HG02678 (cell line): Measurements from ENCODE around the gene OR4D10.
"Not testable (repeated sequence)": the region's sequence is repeated elsewhere in the genome, so short reads cannot be mapped to it uniquely, and the experiment has no call there.

Experiments
- ATAC-seq: cut with Tn5 transposase; IDR thresholded peaks from one replicate; pipeline ENCODE4 v1.9.1; 2021; ENCODE audit warnings: mild to moderate bottlenecking, moderate library complexity; ENCODE audit not compliant: unreplicated experiment

Gene OR4D10

DNA sequence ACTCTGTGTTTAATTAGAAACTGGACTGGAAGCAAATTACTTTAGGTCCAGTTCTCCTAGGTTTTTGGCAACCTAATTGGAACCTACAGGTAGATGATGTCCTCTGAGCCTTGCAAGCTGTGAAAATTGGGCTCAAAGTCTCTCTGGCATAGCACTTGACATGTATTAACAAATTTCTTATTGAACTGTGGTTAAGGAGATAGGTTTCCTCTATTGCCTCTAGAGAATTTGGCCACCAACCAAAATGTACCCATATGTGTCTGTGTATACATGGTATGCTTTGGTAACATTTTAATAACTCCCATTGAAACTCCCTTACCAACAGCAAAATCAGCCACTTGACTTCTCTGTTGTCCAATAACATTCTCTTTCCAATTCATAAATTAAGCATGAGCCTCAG, at the start of gene OR4D10:
Gene OR4D10 (plus strand): TSS at position 301 of the 400 bp plus-strand sequence. CDS start 4,115 bp downstream, outside the sequence.
- ATAC-seq = no peak

DNA sequence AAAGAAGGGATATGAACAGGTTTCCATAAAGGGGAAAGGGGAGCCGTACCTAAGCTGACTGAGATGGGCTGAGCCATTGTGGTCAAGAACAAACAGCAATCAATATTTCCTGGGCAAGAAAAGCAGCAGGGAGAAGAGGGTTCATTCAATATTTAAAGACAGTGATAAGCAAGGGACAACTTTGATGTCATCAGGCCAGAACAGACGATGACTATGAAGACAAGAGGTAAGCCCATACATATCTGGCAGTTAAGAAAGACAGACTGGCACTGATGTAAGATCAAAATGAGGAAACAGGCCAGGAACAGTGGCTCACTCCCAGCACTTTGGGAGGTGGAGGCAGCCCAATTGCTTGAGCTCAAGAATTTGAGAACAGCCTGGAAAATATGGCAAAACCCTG, 49.3 kb upstream of the OR4D10 start:
- no peak for ATAC-seq

DNA sequence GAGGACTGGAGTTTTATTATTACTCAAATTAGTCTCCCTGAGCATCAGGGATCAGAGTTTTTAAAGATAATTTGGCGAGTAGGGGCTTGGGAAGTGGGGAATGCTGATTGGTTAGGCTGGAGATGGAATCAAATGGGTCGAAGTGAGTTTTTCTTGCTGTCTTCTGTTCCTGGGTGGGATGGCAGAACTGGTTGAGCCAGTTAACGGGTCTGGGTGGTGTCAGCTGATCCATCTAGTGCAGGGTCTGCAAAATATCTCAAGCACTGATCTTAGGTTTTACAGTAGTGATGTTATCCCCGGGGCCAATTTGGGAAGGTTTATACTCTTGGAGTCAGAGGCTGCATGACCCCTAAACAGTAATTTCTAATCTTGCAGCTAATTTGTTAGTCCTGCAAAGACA, 48.0 kb upstream of the OR4D10 start:
- no peak for ATAC-seq

DNA sequence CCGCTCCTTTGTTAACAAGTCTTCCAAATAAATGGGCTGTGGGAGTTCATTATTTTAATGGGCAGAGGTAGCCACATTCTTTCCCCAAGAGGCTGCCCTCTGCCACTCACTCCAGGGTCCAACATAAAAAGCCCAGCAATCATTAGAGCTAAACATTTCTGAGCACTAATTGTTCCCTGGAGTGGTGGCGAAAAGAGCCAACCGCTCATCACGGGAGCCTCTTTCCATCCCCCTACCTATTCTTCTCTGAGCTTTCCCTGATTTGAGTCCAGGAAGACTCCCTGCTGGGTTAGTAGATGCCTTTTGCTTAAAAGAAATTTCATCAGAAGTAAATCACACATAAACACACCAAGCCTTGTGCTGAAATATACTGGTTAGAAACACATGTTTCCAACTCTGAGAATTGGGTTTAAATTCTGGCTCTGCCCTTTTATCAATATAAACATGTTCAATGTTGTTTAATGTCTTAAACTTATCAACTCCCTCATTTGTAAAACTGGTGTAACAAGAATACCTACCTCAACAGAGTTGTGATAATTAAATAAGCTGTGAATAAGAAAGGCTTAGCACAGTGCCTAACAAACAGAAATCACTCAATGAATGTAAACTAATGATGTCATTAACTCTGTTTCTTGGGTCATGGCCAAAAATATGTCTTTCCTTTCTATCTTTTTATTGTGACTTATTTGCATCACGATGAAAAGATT, 46.6 kb upstream of the OR4D10 start, which contains the start of gene OR5A2:
Gene OR5A2 (minus strand): TSS at position 53 of the 707 bp plus-strand sequence. CDS start 3,460 bp downstream, outside the sequence.
- ATAC-seq = no peak

DNA sequence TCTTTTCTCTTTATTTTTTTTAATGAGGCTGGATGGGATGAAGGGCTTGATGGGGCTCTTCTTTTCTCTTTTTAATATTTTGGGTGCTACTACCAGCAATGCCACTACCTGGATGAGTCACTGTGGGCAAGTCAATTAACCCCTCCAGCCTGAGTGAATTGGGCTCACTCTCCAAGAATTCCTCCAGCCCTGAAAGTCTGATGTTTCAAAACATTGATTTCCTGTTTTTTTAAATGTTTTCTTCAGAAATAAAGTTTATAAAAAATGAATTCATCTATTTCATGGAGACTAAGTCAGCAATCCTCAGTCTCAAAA, 46.1 kb upstream of the OR4D10 start:
- ATAC-seq = no peak

DNA sequence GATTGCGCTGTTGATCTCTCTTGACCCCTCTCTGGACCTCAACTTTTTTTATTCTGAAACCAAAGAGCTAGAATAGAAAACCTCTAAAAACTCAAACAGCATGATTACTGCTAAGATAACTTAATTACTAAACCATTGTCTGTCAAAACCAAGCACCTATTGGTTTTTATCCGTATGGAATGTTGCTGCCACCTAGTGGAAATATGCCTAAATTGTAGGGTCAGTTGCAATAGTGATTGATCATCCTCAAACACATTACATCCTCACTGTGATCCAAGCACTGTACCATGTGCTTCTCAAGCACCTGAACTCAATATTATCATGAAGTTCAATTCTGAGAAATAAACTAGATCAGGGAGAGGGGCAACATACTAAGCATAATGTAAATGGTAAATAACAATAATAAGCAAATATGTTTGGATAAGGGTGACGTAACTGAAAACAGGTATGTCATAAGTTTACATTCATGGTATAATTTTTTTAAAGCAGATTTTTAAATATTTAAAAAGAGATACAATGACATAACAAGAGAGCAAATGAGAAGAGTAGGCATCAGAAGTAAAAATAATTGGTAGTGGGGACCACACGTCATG, 43.1 kb upstream of the OR4D10 start:
- peak; percentile 84 for ATAC-seq

DNA sequence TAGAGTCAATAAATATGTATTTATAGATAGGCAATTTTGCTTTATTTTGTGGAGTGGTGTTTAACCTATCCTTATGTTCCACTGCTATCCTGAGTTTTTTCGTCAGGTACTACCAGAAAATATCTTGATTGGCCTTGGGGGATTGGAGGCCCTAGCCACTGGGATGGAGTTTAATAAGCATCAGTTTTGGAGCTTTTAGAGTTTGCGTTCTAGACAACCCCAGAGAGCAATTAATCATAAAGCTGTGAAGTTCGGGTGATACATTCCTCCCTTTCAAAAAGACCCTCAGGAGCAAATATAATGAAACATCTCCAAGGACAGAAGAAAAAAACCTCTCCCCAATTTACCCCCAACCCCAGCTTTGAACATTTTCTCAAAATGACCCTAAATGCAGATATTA, 36.9 kb upstream of the OR4D10 start, which contains the start of gene OR5A1:
Gene OR5A1 (plus strand): TSS at position 301 of the 400 bp plus-strand sequence. CDS start 6,700 bp downstream, outside the sequence.
- no peak for ATAC-seq

DNA sequence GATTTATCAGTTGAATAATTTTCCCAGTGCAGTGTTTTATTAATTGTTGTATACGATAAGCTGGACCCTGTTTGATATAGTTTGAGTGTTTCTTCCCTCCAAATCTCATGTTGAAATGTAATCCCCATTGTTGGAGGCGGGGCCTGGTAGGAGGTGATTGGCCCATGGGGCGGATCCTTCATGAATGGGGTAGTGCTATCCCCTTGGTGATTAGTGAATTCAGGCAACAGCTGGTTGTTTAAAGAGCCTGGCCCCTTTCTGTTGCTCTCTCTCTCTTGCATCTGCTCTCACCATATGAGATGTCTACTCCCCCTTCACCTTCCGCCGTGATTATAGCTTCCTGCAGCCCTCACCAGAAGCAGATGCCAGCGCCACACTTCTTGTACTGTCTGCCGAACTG, 35.3 kb upstream of the OR4D10 start:
- ATAC-seq = no peak

DNA sequence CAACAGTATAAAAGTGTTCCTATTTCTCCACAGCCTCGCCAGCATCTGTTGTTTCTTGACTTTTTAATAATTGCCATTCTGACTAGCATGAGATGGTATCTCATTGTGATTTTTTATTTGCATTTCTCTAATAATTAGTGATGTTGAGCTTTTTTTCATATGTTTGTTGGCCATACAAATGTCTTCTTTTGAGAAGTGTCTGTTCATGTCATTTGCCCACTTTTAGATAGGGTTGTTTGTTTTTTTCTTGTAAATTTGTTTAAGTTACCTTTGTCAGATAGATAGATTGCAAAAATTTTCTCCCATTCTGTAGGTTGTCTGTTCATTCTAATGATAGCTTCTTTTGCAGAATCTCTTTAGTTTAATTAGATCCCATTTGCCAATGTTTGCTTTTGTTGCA, 27.5 kb upstream of the OR4D10 start:
- ATAC-seq = not testable (repeated sequence)

DNA sequence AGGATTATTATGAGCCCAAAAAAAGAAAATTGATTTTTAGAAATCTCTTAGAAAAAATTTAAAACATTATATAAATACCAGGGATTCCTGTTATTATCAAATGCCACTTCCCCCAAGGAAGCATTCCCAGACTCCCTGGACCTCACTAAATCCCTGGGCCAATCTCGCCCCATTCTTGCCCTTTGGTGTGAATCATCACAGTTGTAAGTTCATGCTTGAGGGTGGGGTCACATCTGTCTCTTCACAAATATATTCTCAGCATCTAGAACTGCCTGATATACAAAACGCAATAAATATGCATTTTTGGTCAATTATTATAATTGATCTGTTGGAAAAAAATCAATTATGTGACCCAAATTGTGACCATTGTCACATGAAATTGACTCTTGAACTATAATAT, 24.6 kb upstream of the OR4D10 start:
- ATAC-seq = no peak

DNA sequence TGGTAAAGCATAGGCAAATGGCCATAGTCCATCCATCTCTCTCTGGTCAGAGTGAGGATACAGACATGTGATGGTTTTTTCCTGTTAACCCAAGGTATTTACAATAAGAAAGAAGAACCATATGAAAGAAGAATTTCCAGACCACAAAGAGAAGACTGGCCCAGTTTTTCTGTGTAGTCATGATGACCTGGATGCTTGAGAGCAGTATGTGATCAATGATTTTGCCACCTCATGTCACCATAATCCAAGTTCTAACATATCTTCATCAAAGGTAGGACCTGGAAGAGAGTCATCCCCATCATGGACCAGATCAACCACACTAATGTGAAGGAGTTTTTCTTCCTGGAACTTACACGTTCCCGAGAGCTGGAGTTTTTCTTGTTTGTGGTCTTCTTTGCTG, 16.5 kb upstream of the OR4D10 start, which contains the start of gene OR4D6:
Gene OR4D6 (plus strand): TSS at position 301 of the 400 bp plus-strand sequence. CDS start 0 bp downstream, at position 301.
- ATAC-seq = no peak

DNA sequence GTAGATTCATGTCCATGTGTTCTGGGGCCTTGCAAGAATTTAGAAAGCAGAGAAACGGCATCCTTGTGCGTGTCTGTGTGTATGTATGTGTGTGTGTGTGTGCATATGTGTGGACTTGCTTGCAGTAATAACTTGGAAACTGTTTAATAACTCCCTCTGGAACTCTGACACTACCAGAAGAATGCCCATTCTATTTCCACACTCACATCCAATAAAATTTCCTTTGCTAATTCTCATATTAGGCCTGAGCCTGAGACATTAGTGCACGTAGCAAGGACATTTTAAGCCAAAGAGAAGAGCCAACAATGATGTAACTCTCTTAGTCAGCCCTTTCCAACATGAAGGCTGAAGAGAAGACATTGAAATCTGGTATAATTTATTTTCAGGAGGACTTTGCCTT, 13.2 kb upstream of the OR4D10 start:
- ATAC-seq = no peak

DNA sequence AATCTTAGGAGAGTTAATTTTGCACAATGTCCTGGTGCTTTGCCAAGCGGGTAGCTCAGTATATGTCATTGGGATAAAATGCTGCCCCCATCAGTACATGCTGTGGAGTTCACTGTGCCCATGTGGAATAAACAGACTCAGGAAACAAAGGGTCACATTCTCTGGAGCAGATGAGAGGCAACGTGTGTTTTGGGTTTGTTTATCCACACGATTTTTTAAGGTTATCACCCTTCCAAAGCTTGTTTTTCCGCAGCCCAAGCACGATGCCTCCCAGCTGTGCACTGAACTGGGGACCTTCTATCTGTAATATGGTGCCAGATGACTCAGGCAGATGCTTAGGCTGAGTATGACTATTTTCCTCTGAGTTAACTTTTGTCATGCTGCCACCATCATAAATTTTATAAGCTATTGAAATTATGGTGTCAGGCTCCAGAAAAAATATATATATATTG, 9.9 kb upstream of the OR4D10 start:
- ATAC-seq = no peak

DNA sequence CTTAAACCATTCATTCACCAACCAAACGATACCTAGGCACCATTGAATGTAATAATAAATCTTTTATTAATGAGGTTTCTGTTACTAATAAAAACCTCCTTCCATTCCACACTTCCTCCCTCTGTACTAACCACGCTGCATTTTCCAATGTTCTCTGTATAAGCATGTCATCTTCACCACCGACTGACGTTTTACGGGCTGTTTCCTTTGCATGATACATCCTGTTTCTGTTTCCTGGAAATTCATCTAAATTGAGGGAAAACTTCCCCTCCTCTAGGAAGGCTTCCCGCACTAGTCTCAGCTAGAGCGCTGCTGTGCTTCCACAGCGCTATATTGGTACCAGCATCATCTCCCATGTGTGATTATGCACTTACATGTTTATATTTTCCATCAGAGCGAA, 2.1 kb downstream of the OR4D10 start:
- ATAC-seq = no peak

DNA sequence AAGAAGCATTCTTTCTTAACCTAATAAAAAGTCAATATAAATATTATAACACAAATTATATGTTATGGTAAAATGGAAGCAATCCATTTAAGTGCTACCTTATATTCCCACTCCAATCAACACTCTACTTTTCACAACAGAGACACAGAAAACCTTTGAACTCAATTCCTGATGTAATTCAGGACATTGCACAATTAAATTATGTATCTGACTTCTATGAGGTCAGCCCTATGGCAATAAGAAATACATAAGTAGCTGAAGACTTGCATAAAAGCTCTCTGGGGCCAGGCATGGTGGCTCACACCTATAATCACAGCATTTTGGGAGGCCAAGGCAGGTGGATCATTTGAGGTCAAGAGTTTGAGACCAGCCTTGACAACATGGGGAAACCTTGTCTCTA, 6.8 kb downstream of the OR4D10 start:
- ATAC-seq = no peak

DNA sequence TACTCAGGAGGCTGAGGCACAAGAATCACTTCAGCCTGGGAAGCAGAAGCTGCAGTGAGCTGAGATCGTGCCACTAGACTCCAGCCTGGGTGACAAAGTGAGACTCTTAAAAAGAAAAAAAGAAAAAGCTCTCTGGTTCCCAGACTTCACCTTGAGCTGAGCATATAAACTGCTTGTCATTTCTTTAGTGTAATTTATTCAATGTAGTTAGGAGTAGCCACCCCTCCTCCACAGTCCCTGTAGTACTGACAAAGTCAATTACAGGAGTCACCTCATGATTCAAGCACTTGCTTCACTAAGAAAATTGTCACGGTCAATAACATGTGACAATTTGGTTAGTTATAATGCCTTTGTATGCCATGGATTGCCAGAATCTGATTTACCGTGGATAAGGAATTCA, 7.2 kb downstream of the OR4D10 start:
- ATAC-seq = no peak

DNA sequence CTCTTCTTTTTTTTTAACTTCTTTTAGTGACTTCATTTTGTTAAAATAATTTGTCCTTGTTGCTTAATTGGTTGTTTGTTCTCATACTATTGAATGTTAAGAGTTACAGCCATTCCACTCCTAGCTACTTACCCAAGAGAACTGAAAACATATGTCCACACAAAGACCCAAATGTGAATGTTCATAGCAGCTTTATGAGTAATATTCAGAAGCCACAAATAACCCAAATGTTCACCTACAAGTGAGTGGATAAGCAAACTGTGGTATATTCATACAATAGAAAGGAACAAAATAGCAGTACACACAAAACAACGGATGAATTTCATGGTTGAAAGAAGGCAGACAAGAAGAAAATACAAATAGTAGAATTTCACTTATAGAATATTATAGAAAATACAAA, 28.8 kb downstream of the OR4D10 start:
- ATAC-seq = no peak

DNA sequence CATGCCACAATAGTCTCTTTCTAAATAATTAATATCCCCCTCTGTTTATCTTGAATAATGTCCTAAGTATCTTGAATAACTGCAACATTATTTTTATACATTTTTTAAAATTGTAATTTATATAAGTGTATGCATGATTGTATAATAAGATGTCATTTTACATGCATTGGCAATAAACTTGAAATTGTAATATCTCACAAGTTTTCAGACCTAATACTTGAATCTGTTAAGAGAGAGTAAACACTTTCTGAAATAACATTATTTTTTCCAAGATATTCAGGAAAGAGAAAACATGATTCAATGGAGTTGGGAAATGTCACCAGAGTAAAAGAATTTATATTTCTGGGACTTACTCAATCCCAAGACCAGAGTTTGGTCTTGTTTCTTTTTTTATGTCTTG, 30.2 kb downstream of the OR4D10 start, which contains the start of gene OR4D11:
Gene OR4D11 (plus strand): TSS at position 301 of the 400 bp plus-strand sequence. CDS start 0 bp downstream, at position 301.
- no peak for ATAC-seq

DNA sequence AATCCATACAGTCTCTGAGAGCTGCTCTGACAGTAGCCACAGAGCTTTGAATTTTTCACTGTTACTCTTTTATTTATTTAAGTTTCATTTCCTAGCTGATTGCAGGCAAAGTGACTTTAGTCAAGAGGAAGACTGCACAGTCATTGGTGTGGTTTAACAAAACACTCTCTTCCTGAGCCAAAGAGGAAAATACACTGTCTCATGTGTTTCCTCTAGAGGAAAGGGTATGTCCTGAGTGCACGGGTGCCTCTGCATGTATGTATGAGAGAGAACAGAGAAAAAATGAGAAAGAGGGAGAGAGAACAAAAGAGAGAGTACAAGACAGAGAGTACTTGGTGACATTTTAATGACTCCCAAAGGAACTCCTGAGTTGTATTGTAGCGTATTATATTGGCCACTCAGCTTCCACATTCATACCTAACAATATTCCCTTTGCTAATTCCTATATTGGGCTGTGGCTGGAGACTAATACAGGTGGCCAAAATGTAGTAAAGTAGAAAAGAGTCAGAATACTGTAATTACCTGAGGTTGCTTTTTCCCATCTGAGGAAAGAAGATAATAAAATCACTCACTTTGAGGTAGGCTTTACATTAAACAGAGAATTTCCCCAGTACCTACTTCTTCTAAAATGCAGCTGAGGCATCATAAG, 38.0 kb downstream of the OR4D10 start, which contains the start of gene OR4D9:
Gene OR4D9 (plus strand): TSS at position 599 of the 649 bp plus-strand sequence. CDS start 3,374 bp downstream, outside the sequence.
- ATAC-seq = no peak

DNA sequence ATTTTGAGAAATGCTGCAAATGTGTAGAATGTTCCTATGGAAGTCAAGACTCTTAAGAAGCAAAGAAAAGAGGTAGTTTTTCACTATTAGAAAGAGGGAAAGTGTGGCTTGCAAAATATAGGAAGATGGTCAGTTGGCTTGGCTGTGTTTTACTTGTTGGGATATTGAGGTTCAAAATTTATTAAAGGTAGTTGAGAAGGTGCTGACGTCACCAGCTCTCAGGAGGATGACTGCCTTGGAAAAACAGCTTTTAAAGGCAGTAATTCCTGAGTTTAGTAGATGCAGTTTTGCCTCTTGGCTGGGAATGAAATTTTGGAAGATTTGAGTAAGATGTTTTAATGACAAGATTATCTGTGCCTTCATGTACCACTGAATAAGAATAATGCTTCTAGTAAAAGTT, 38.6 kb downstream of the OR4D10 start:
- no peak for ATAC-seq

DNA sequence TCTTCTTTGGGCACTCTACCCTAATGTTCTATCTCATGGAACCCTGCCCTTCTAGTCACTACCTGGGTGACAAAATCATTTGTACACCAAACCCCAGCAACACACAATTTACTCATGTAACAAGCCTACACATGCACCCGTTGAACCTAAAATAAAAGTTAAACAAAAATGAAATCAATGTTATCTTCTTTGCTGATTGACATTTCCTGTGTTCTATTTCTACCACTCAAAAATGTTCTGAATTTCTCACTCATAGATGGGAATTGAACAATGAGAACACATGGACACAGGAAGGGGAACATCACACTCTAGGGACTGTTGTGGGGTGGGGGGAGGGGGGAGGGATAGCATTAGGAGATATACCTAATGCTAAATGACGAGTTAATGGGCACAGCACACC, 47.0 kb downstream of the OR4D10 start:
- not testable (repeated sequence) for ATAC-seq

DNA sequence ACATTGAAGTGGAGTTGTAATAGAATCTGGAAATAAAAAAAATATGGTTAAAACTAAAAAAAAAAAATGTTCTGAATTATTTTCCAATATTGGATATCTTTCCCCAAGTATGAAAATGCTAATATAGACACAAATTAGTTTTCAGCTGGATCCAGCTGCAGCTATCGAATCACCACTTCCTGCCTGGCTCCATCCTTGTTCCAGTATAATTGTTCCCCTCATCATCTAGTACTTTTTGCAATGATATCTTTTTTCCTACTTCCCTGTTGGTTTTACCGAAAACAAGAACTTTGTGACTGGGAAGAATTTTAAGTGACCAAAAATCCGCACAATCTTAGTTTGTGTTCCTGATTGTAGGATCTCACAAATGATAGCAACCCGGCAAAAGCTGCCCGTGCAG, 47.6 kb downstream of the OR4D10 start:
- ATAC-seq = no peak
